Amniotic stem cell (primary cell): ENCODE data around the gene OPCML.

ENCODE experiments used
- DNase-seq: peaks from one replicate; lab custom pipeline; 2025; lab: John Stamatoyannopoulos, UW

Gene OPCML

GRCh38 chr11:132894606-132895005 lies 637.7 kb downstream of the OPCML start:
- no peak for DNase-seq

- DNase-seq, result no peak
Observed at GRCh38 chr11:132892876-132893275, 639.4 kb downstream of the OPCML start.

GRCh38 chr11:132888226-132888625 lies 644.1 kb downstream of the OPCML start:
- DNase-seq, result no peak

- no peak for DNase-seq
Observed at GRCh38 chr11:132886335-132886734, 646.0 kb downstream of the OPCML start.

- DNase-seq, result no peak
Observed at GRCh38 chr11:132883241-132883640, 649.1 kb downstream of the OPCML start.

GRCh38 chr11:132881622-132882021 lies 650.7 kb downstream of the OPCML start:
- no peak for DNase-seq

GRCh38 chr11:132878111-132878510 lies 654.2 kb downstream of the OPCML start:
- no peak for DNase-seq

GRCh38 chr11:132876705-132877104 lies 655.6 kb downstream of the OPCML start:
- DNase-seq, result no peak

GRCh38 chr11:132876239-132876638 lies 656.1 kb downstream of the OPCML start:
- no peak for DNase-seq

- DNase-seq, result peak; percentile 62
Observed at GRCh38 chr11:132874638-132875037, 657.7 kb downstream of the OPCML start.

GRCh38 chr11:132873841-132874240 lies 658.5 kb downstream of the OPCML start:
- no peak for DNase-seq

- no peak for DNase-seq
Observed at GRCh38 chr11:132872211-132872610, 660.1 kb downstream of the OPCML start.

- no peak for DNase-seq
Observed at GRCh38 chr11:132866783-132867545, 665.3 kb downstream of the OPCML start.

- no peak for DNase-seq
Observed at GRCh38 chr11:132865623-132866022, 666.7 kb downstream of the OPCML start.

- DNase-seq, result no peak
Observed at GRCh38 chr11:132864811-132865576, 667.3 kb downstream of the OPCML start.

GRCh38 chr11:132862933-132863332 lies 669.4 kb downstream of the OPCML start:
- DNase-seq, result no peak

- DNase-seq, result no peak
Observed at GRCh38 chr11:132862137-132862536, 670.2 kb downstream of the OPCML start.

GRCh38 chr11:132859306-132859705 lies 673.0 kb downstream of the OPCML start:
- no peak for DNase-seq

- no peak for DNase-seq
Observed at GRCh38 chr11:132858223-132858622, 674.1 kb downstream of the OPCML start.

- no peak for DNase-seq
Observed at GRCh38 chr11:132856032-132856431, 676.3 kb downstream of the OPCML start.

GRCh38 chr11:132855516-132855915 lies 676.8 kb downstream of the OPCML start:
- no peak for DNase-seq

- no peak for DNase-seq
Observed at GRCh38 chr11:132853886-132854285, 678.4 kb downstream of the OPCML start.

GRCh38 chr11:132852361-132852760 lies 679.9 kb downstream of the OPCML start:
- no peak for DNase-seq
